ENCODE measurements around the gene MED12L.
"Not testable (repeated sequence)": the region's sequence is repeated elsewhere in the genome, so short reads cannot be mapped to it uniquely, and the experiment has no call there.

The MED12L gene

GRCh38 chr3:151213881-151214280 is 128.4 kb downstream of the MED12L start:
- no peak for DNase-seq

GRCh38 chr3:151214459-151214858 is 129.0 kb downstream of the MED12L start:
- no peak for DNase-seq

- DNase-seq, result no peak
Observed at GRCh38 chr3:151216641-151217607, 131.5 kb downstream of the MED12L start.

- no peak for DNase-seq
Observed at GRCh38 chr3:151218136-151218535, 132.7 kb downstream of the MED12L start.

- no peak for DNase-seq
Observed at GRCh38 chr3:151219056-151219455, 133.6 kb downstream of the MED12L start.

- no peak for DNase-seq
Observed at GRCh38 chr3:151224268-151224866, 138.9 kb downstream of the MED12L start.

- DNase-seq, result no peak
Observed at GRCh38 chr3:151225040-151225975, 139.8 kb downstream of the MED12L start.

GRCh38 chr3:151226088-151226563 is 140.7 kb downstream of the MED12L start:
- no peak for DNase-seq

GRCh38 chr3:151226825-151227224 is 141.4 kb downstream of the MED12L start:
- DNase-seq, result no peak

GRCh38 chr3:151227266-151227806 is 141.9 kb downstream of the MED12L start:
- no peak for DNase-seq

- DNase-seq, result peak; percentile 85
Observed at GRCh38 chr3:151227807-151228665, 142.6 kb downstream of the MED12L start.

- DNase-seq, result no peak
Observed at GRCh38 chr3:151228666-151229040, 143.2 kb downstream of the MED12L start.

GRCh38 chr3:151230646-151231045 is 145.2 kb downstream of the MED12L start:
- DNase-seq, result no peak

GRCh38 chr3:151232403-151232802 is 146.9 kb downstream of the MED12L start:
- DNase-seq, result not testable (repeated sequence)

GRCh38 chr3:151232991-151233390 is 147.5 kb downstream of the MED12L start:
- no peak for DNase-seq

- DNase-seq, result no peak
Observed at GRCh38 chr3:151234825-151235224, 149.4 kb downstream of the MED12L start.

GRCh38 chr3:151236316-151236715 is 150.9 kb downstream of the MED12L start:
- no peak for DNase-seq

- no peak for DNase-seq
Observed at GRCh38 chr3:151236736-151237135, 151.3 kb downstream of the MED12L start.

- DNase-seq, result not testable (repeated sequence)
Observed at GRCh38 chr3:151242006-151242405, 156.5 kb downstream of the MED12L start.

GRCh38 chr3:151248772-151249337 is 163.4 kb downstream of the MED12L start:
- DNase-seq, result no peak

- no peak for DNase-seq
Observed at GRCh38 chr3:151256749-151257148, 171.3 kb downstream of the MED12L start.

All from stimulated activated CD4-positive, alpha-beta T cell treated with anti-CD3 and anti-CD28 coated beads, Interleukin-15, amount 100 ng/mL, for 24 hours (primary cell).